SKM-1 (cell line): ENCODE data around the gene STT3B.

ENCODE experiments used
- DNase-seq: peaks from one replicate; lab custom pipeline; 2025; ENCODE audit not compliant: unreplicated experiment; lab: John Stamatoyannopoulos, UW

Gene STT3B

GRCh38 chr3:31516757-31517156, 16.0 kb upstream of the STT3B start:
- DNase-seq: no peak

- no peak for DNase-seq
Measured at GRCh38 chr3:31521468-31521867, 11.3 kb upstream of the STT3B start.

GRCh38 chr3:31522152-31522551, 10.6 kb upstream of the STT3B start:
- peak; percentile 89 for DNase-seq

GRCh38 chr3:31523543-31523942, 9.2 kb upstream of the STT3B start:
- no peak for DNase-seq

- no peak for DNase-seq
Measured at GRCh38 chr3:31525532-31525931, 7.2 kb upstream of the STT3B start.

- DNase-seq: no peak
Measured at GRCh38 chr3:31529421-31529820, 3.3 kb upstream of the STT3B start.

- no peak for DNase-seq
Measured at GRCh38 chr3:31530039-31530959, 2.4 kb upstream of the STT3B start.

- DNase-seq: no peak
Measured at GRCh38 chr3:31530960-31531335, 1.8 kb upstream of the STT3B start.

DNA sequence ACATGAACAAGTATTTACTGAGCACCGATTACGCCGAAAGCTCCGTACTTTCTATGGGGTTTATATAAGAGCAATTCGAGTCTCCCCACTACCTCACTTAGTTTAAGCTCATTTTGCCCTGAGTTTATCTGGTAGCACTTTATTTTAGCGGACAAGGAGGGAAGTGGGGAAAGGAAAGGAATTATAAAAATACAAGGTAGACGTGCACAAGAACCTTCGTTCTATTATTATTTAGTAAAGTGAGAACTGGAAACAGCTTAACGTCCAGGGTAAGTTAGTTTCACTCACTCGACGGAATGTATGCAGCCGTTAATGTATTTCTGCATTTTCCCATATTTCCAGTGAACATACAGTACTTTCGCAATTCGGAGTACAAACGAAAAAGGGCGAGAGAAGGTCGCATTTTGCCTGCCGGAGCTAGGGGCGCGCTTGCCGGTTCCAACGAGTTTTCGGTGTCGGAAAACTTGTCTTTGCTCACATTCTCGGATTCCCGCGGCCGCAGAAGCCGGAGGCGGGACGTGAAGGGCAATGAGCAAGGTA, 1.2 kb upstream of the STT3B start:
- DNase-seq: peak; percentile 69

DNA sequence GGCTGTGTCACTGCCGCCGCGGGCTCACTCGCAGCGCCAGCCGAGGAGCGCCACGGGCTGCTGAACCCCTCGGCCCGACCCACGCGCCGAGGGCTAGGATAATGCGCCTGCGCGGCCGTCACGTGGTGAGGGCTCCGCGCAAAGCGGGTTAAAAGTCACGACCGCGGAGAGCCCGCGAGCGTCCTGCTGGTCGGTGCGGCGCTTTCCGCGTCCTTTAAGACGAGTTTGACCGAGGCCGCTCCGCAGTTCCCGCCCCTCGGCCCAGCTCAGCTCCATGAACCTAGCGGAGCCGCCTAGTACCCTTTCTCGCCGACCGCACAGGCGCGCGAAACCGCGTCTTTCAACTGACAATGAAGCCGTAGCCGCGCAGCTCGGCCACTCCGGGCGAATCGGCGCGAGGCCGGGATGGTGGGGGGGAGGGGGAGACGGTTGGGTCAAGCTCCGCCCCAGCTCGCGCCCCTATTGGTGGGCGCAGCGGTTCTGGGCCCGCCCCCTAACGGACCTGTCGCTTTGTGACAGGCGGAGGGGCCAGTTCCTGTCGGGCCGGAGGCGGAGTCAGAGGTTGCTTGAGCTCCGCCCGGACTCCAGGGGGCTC, 636 bp upstream of the STT3B start:
- peak; percentile 97 for DNase-seq

DNA sequence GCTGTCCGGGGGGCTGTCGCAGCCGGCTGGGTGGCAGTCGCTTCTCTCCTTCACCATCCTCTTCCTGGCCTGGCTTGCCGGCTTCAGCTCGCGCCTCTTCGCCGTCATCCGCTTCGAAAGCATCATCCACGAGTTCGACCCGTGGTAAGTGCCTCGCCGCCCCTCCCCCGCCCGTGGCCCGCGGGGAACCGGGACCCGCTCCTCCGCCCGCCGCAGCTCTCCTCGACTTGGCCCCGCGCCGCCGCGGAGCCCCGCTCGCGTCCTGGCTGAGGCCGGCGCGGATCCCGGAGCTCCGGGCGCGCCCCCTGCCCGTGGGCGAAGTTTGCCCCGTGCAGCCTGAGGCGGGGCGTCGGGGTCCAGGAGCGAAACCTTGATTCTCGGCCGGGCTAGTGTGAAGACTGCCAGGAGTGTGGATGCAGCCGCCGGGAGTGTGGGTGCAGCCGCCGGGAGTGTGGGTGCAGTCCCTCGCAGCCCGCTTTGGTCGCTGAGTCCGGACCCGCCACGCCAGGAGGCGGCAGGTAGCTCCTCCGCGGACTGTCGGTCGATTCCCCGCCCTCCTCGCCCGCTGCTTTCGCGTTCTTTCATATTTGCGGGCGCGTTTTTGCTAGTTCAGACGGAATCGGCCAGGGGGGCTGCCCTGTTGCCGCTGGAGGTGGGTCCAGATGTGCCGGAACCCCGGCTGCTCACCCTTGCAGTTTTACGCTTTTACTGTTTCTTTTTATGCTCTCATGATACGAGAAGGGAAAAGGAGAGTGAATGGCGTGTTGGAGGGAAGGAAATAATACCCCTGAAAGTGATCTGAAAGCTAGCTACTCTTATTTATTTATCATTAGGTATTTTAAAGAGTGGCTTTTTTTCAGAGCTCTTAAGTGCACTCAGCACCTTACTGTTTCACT, 692 bp downstream of the STT3B start:
- no peak for DNase-seq

GRCh38 chr3:31534065-31534425, 1.3 kb downstream of the STT3B start:
- peak; percentile 40 for DNase-seq

DNA sequence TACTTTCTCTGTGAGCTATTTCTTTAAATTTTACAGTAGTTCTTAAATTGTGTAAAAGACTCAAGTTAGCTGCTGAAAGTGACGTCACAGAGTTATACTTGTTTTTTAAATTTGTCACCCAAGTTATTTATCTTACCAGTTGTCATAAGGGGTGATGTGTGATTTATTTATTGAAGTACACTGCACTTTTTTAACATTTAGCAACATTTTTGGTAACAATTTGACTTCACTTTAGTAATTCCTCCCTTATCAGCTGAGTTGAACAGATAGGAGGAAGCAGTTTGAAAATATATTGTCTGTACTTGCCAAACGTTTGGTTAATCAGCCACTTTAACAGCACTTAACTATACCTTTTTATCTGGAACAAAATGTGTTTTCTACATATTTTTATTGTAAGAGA, 3.8 kb downstream of the STT3B start:
- DNase-seq: no peak

GRCh38 chr3:31538801-31539200, 6.1 kb downstream of the STT3B start:
- DNase-seq: no peak

DNA sequence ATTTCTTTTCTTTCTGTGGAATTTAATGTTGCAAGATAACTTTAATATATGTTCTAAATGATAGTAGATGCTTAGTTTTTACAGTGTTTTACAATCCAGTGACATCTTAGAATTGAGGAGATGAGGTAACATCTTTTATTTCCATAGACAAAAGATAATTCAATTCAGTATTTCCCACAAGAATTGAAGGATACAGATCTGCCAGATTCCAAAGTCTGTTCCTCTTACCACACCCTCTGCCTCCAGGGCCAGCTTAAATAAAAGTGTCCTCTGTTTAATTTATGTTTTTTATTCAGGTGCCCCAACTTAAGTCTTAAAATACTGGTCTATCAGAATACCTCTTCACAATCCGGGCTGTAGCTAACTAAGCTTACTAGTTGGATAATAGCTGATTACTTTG, 6.5 kb downstream of the STT3B start:
- DNase-seq: no peak

GRCh38 chr3:31541089-31541488, 8.4 kb downstream of the STT3B start:
- DNase-seq: no peak

DNA sequence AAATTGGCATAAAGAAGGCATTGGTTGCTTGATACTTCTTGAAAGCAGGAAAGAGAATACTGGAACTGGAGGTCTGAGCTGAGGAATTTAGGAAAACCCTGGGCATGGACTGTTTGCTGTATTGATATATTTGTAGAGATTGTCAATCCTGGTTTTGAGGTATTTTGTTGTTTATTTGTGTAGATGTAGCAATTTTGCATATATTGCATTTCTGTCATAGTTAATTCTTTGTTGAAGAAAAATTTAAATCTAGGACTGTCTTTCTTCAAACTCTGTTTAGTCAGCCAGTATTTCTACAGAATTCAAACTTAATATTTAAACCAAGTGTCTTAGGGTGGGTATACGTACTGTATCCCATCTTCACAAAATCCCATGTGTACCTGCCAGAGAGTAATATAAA, 9.5 kb downstream of the STT3B start:
- DNase-seq: no peak

- DNase-seq: no peak
Measured at GRCh38 chr3:31543375-31543774, 10.7 kb downstream of the STT3B start.

GRCh38 chr3:31544634-31545033, 11.9 kb downstream of the STT3B start:
- no peak for DNase-seq

DNA sequence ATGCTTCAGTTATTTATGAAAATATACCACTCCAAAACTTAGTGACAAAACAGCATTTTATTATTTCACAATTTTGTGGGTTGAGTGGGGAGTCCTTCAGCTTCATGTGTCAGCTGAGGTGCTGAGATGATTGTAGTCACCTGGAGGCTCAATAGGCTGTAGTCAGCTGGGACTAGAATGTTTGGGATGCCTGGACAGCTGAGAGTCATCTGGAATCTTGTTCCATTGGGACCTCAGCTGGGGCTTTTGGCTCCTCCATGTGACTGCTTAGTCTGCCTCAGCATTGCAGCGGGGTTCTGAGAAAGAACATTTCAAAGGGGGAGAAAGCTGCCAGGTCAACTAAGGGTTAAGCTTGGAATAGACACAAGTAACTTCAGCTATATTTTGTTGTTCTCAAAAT, 13.4 kb downstream of the STT3B start:
- DNase-seq: no peak

- DNase-seq: no peak
Measured at GRCh38 chr3:31546725-31547124, 14.0 kb downstream of the STT3B start.
